ENCODE data around the gene ANKIB1. TPM values are rescaled to one million over a fixed set of nuclear protein-coding genes. Genes with fewer than 3 reads are reported as not detected.

ANKIB1 gene
- total and polyA plus RNA-seq, 10 donors: 9.0 to 75.3 (median 44.5) TPM

DNA sequence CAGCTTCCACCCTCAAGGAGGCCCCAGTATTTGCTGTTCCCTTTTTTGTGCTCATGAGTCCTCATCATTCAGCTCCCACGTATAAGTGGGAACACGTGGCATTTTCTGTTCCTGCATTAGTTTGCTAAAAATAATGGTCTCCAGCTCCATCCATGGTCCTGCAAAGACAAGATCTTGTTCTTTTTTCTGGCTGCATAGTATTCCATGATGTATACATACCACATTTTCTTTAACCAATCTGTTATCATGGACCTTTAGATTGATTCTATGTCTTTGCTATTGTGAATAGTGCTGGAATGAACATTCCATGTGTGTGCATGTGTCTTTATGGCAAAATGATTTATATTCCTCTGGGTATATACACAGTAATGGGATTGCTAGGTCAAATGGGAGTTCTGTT, 17.0 kb upstream of the ANKIB1 start:
- no peak overlapping the region for H3K27ac ChIP-seq
- H3K27me3 ChIP-seq (replicated peaks in 1 of 7): no peaks in the 10 kb centered on the region
- H3K9me3 ChIP-seq: peaks cover 0 to 9% (median 5%) of the 10 kb centered on the region in 8 donors
- no peaks in the 10 kb centered on the region for H3K4me1 ChIP-seq
- H3K4me3 ChIP-seq: no peak overlapping the region
- intact Hi-C loops (cut with DNase I; ENCODE audit: low total_unique reads): no loop called here
- peaks cover 3 to 100% (median 74%) of the 10 kb centered on the region in 6 donors for H3K36me3 ChIP-seq
- no peak for DNase-seq
- TF ChIP-seq POLR2AphosphoS5 (IDR thresholded peaks at IDR 0.05): no peak
- WGBS, 5 donors: 93 to 100% (median 98%) methylated on average over 2 of the region's 2 CpGs

DNA sequence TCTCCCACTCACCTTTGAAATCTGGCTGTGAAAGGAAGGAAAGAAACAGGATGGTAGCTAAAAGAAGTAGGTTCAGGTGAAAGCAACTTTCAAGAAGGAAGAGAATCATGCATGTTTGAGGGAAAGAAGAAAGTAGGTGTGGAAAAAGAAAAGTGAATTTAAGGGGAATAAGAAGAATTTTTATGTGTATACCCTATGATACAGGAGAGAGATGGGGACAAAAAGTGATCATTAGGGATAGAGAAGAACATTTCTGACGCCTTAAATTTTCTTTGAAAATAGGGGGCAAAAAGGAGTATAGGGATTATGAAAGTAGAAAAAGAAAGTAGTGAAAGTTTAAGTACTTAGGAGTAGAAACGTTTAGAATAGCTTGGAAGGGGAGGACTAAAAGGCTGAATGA, 15.2 kb upstream of the ANKIB1 start:
- Histone ChIP-seq H3K4me1 (no peaks in the 10 kb centered on the region), H3K9me3 (peaks cover 0 to 9% (median 5%) of the 10 kb centered on the region in 8 donors), H3K27ac (no peak overlapping the region), H3K4me3 (no peak overlapping the region), H3K27me3 (replicated peaks in 1 of 7) (no peaks in the 10 kb centered on the region), H3K36me3 (peaks cover 0 to 100% (median 75%) of the 10 kb centered on the region in 6 donors)
- 83 to 89% (median 87%) methylated on average over 2 of the region's 2 CpGs for WGBS, 5 donors
- intact Hi-C loops (cut with DNase I; ENCODE audit: low total_unique reads): no loop called here
- no peak for DNase-seq
- TF ChIP-seq, protein P1, sequence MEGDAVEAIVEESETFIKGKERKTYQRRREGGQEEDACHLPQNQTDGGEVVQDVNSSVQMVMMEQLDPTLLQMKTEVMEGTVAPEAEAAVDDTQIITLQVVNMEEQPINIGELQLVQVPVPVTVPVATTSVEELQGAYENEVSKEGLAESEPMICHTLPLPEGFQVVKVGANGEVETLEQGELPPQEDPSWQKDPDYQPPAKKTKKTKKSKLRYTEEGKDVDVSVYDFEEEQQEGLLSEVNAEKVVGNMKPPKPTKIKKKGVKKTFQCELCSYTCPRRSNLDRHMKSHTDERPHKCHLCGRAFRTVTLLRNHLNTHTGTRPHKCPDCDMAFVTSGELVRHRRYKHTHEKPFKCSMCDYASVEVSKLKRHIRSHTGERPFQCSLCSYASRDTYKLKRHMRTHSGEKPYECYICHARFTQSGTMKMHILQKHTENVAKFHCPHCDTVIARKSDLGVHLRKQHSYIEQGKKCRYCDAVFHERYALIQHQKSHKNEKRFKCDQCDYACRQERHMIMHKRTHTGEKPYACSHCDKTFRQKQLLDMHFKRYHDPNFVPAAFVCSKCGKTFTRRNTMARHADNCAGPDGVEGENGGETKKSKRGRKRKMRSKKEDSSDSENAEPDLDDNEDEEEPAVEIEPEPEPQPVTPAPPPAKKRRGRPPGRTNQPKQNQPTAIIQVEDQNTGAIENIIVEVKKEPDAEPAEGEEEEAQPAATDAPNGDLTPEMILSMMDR (IDR thresholded peaks at IDR 0.05 in 8 of 11, conservative IDR thresholded peaks at IDR 0.05 in 3 of 11): no peak
- TF ChIP-seq POLR2AphosphoS5 (IDR thresholded peaks at IDR 0.05) (no peak), POLR2A (IDR thresholded peaks at IDR 0.05) (no peak)

DNA sequence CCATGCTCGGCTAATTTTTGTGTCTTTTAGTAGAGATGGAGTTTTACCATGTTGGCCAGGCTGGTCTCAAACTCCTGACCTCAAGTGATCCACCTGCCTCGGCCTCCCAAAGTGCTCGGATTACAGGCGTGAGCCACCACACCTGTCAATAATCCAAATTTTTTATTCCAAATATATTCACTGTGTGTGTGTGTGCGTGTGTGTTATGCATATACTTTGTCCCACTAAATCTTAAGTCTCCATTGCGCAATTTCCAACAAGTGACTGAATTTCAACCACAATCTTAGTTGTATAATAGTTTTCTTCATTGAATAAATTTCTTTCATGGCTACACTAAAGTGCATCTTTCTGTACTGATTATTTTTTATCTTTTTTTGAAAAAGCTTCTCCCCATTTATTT, 2.8 kb upstream of the ANKIB1 start:
- no peaks in the 10 kb centered on the region for H3K9me3 ChIP-seq
- H3K27me3 ChIP-seq (replicated peaks in 1 of 7): no peaks in the 10 kb centered on the region
- intact Hi-C loops (cut with DNase I; ENCODE audit: low total_unique reads): no loop called here
- 89 to 96% (median 91%) methylated on average over 6 of the region's 6 CpGs for WGBS, 5 donors
- H3K27ac ChIP-seq: no peak overlapping the region
- DNase-seq: no peak
- H3K4me1 ChIP-seq: peaks cover 25 to 59% (median 39%) of the 10 kb centered on the region in 6 donors
- H3K36me3 ChIP-seq: peaks cover 2 to 41% (median 25%) of the 10 kb centered on the region in 6 donors
- TF ChIP-seq, protein P1 (IDR thresholded peaks at IDR 0.05 in 8 of 11, conservative IDR thresholded peaks at IDR 0.05 in 3 of 11): no peak
- TF ChIP-seq POLR2A (IDR thresholded peaks at IDR 0.05): no peak
- no peak for TF ChIP-seq POLR2AphosphoS5 (IDR thresholded peaks at IDR 0.05)
- no peak overlapping the region for H3K4me3 ChIP-seq

DNA sequence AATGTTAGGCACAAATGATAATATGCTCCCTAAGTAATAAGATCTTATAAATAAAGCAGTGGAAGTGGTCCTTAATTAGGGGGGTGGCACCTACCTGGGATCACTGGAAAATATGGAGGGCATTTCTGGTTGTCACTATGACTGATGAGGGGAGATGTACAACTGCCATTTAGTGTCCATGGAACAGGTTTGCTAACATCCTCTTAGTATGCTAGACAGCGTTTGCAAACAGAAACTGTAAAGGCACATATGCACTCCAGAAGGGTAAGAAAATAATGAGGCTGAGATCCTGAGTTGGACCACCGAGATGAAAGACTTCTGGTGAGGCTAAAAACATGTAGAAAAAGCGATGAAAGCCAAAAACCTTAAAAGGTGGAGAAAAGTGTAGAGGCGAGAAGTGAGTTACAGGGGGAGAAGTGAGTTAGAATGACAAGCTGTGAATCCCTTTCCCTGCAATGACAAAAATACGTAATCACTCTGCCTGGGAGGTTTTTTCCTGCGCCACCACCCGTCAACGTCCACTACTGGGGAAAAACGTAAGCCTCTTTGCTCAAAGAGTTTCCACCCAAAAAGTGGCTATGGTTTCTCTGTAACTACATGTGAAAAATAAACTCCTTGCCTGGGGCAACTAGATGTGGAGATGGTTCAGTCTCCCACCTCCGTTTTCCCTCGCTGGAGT, 827 bp upstream of the ANKIB1 start:
- Histone ChIP-seq H3K27ac (peak overlapping the region; percentile 88 to 94 (median 91)), H3K4me1 (peaks cover 26 to 71% (median 45%) of the 10 kb centered on the region in 6 donors), H3K27me3 (replicated peaks in 1 of 7) (no peaks in the 10 kb centered on the region), H3K36me3 (peaks cover 0 to 23% (median 13%) of the 10 kb centered on the region in 6 donors), H3K4me3 (peak overlapping the region; percentile 74 to 99 (median 94)), H3K9me3 (no peaks in the 10 kb centered on the region)
- WGBS, 5 donors: 1 to 3% (median 1%) methylated on average over 11 of the region's 11 CpGs
- no peak for DNase-seq
- intact Hi-C loops (cut with DNase I; ENCODE audit: low total_unique reads): no loop called here
- TF ChIP-seq POLR2A (IDR thresholded peaks at IDR 0.05): no peak
- TF ChIP-seq, protein P1 (IDR thresholded peaks at IDR 0.05 in 8 of 11, conservative IDR thresholded peaks at IDR 0.05 in 3 of 11): no peak
- TF ChIP-seq POLR2AphosphoS5 (IDR thresholded peaks at IDR 0.05): no peak
